HepG2 (cell line): ENCODE data around the gene LMCD1. TPM values are rescaled to one million over a fixed set of nuclear protein-coding genes. Genes with fewer than 3 reads are reported as not detected.

Source experiments
- ATAC-seq: fragments of 200-7000 bp; cut with Tn5 transposase; 3 replicates; pipeline ENCODE4 v1.9.1; 2020; ENCODE audit warnings: mild to moderate bottlenecking, moderate library complexity
- Bru-seq: library from RNA; stranded (reverse); fragments of 400-500 nt; gene quantifications from one replicate; lab custom pipeline; 2021; lab: Mats Ljungman, UMichigan
- BruChase-seq, 2 experiments: library from RNA; stranded (reverse); fragments of 400-500 nt; gene quantifications; one replicate each; lab custom pipeline; 2021; lab: Mats Ljungman, UMichigan
- BruUV-seq: library from RNA; stranded (reverse); fragments of 400-500 nt; replicated peaks from 2 replicates; lab custom pipeline; 2021; lab: Mats Ljungman, UMichigan
- CTCF ChIA-PET: fragments of 300-600 bp; formaldehyde crosslinking; extraction: SDS; loops from one replicate; lab custom pipeline; 2021; ENCODE audit warnings: low total read pairs, inconsistent platforms, low intra/inter-chr PET ratio; lab: Yijun Ruan, JAX
- POLR2A ChIA-PET: fragments of 350-600 bp; sonication (Branson Sonifier 250); formaldehyde crosslinking; loops from one replicate; lab custom pipeline; 2020; ENCODE audit warnings: antibody characterized with exemption, inconsistent platforms; lab: Yijun Ruan, JAX
- DNase-seq: peaks from one replicate; pipeline ENCODE4 v3.0.0-alpha.2; 2015; ENCODE audit warnings: low spot score
- FAIRE-seq: peaks from 3 replicates; lab custom pipeline; 2011; peaks lifted over from hg19 to GRCh38; lab: Jason Lieb, UNC
- H2AFZ ChIP-seq: one replicate; pipeline ENCODE4 v1.6.1; 2011; ENCODE audit warnings: low read length, inconsistent platforms
- H3K27ac ChIP-seq: fragments of 300-600 bp; 3 replicates; pipeline ENCODE4 v1.8.0; 2011; ENCODE audit warnings: mixed run types, mild to moderate bottlenecking, mixed read lengths, low read length, inconsistent platforms; ENCODE audit not compliant: insufficient read depth; ENCODE audit errors: extremely low read length
- H3K27me3 ChIP-seq, 2 experiments: fragments of 200-600 bp in 1 of 2; 2 replicates in 1 of 2; 3 replicates in 1 of 2; pipeline versions ENCODE4 v1.6.0 to v1.8.0; 2011; ENCODE audit warnings: low read length in 2 of 2, mild to moderate bottlenecking in 2 of 2, moderate library complexity in 2 of 2, inconsistent platforms in 1 of 2; ENCODE audit not compliant: insufficient read depth in 2 of 2, control insufficient read depth in 1 of 2
- H3K36me3 ChIP-seq, 2 experiments: fragments of 200-600 bp in 1 of 2; replicated peaks in 1 of 2; 2 replicates in 1 of 2; 3 replicates in 1 of 2; pipeline versions ENCODE4 v1.5.1 to v1.8.0; 2011; ENCODE audit warnings: low read length in 2 of 2, inconsistent platforms in 1 of 2; ENCODE audit not compliant: insufficient read depth in 2 of 2, control insufficient read depth in 1 of 2
- H3K4me1 ChIP-seq: 2 replicates; pipeline ENCODE4 v1.5.1; 2012; ENCODE audit warnings: low read length, inconsistent platforms; ENCODE audit not compliant: insufficient read depth
- H3K4me2 ChIP-seq: 2 replicates; pipeline ENCODE4 v1.6.0; 2011; ENCODE audit warnings: low read depth, low read length, inconsistent platforms
- H3K4me3 ChIP-seq, 3 experiments: fragments of 200-600 bp in 1 of 3; sonication (generic), shearing (Covaris generic) in 1 of 3; replicated peaks in 1 of 3; 2 replicates each; pipeline ENCODE4 v1.5.1; 2011 to 2016; ENCODE audit warnings: low read length in 3 of 3, inconsistent platforms in 2 of 3, low read depth in 2 of 3, mild to moderate bottlenecking in 2 of 3, control low read depth in 1 of 3, mixed read lengths in 1 of 3; ENCODE audit not compliant: insufficient read depth in 1 of 3
- H3K79me2 ChIP-seq: one replicate; pipeline ENCODE4 v1.6.1; 2011; ENCODE audit warnings: low read length, inconsistent platforms; ENCODE audit not compliant: insufficient read depth
- H3K9ac ChIP-seq: 2 replicates; pipeline ENCODE4 v1.6.0; 2011; ENCODE audit warnings: mild to moderate bottlenecking, low read depth, low read length, inconsistent platforms; ENCODE audit not compliant: insufficient read depth
- H3K9me3 ChIP-seq: 2 replicates; pipeline ENCODE4 v1.5.1; 2012; ENCODE audit warnings: mild to moderate bottlenecking, low read length
- H4K20me1 ChIP-seq: 2 replicates; pipeline ENCODE4 v1.6.0; 2011; ENCODE audit warnings: inconsistent platforms, mild to moderate bottlenecking, low read length, moderate library complexity; ENCODE audit not compliant: insufficient read depth
- BRCA1 ChIP-seq: sonication (generic); formaldehyde crosslinking; IDR thresholded peaks from 2 replicates; pipeline ENCODE4 v1.4.0; 2020; ENCODE audit warnings: missing genetic modification reagents
- JDP2 ChIP-seq: sonication (generic); formaldehyde crosslinking; IDR thresholded peaks from 2 replicates; pipeline ENCODE4 v1.8.1; 2022; ENCODE audit warnings: missing genetic modification reagents, borderline replicate concordance
- KDM2A ChIP-seq: sonication (generic); formaldehyde crosslinking; IDR thresholded peaks from 2 replicates; pipeline ENCODE4 v1.4.0; 2020; ENCODE audit warnings: low read depth, missing genetic modification reagents, borderline replicate concordance
- SIN3B ChIP-seq: fragments of 150-350 bp; IDR thresholded peaks from 2 replicates; pipeline ENCODE4 v1.6.1; 2014; ENCODE audit warnings: low read length
- SP2 ChIP-seq: sonication (generic); formaldehyde crosslinking; IDR thresholded peaks from 2 replicates; pipeline ENCODE4 v1.5.1; 2020; ENCODE audit warnings: mild to moderate bottlenecking, missing genetic modification reagents
- ZFP36 ChIP-seq: fragments of 150-350 bp; IDR thresholded peaks from 2 replicates; pipeline ENCODE4 v1.6.1; 2018; ENCODE audit warnings: borderline replicate concordance, low read length, low read depth; ENCODE audit not compliant: partially characterized antibody
- ZNF543 ChIP-seq: sonication (generic); formaldehyde crosslinking; IDR thresholded peaks from 2 replicates; pipeline ENCODE4 v1.4.0; 2020; ENCODE audit warnings: mild to moderate bottlenecking, missing genetic modification reagents
- ZNF577 ChIP-seq: sonication (generic); formaldehyde crosslinking; IDR thresholded peaks from 2 replicates; pipeline ENCODE4 v1.4.0; 2020; ENCODE audit warnings: mild to moderate bottlenecking, low read depth, missing genetic modification reagents, borderline replicate concordance
- ZNF780A ChIP-seq: sonication (generic); formaldehyde crosslinking; IDR thresholded peaks from 2 replicates; pipeline ENCODE4 v1.8.0; 2022; ENCODE audit warnings: mild to moderate bottlenecking, missing genetic modification reagents, moderate library complexity
- ZNF850 ChIP-seq: sonication (generic); formaldehyde crosslinking; conservative IDR thresholded peaks from 2 replicates; pipeline ENCODE4 v1.9.0; 2021; ENCODE audit warnings: mild to moderate bottlenecking, missing genetic modification reagents
- ZSCAN25 ChIP-seq: sonication (generic); formaldehyde crosslinking; IDR thresholded peaks from 2 replicates; pipeline ENCODE4 v1.8.0; 2022; ENCODE audit warnings: mild to moderate bottlenecking, missing genetic modification reagents
- WGBS: methylation state at CpG from one replicate; pipeline ENCODE4 v1.1.6; 2017; ENCODE audit warnings: low lambda C conversion rate; 5-methylcytosine and 5-hydroxymethylcytosine counted together
- in situ Hi-C: cut with HindIII; loops from 2 replicates; pipeline ENCODE4 v1.10.0; 2017; ENCODE audit warnings: low pct_unique_long_range_greater_than_20kb; ENCODE audit not compliant: extremely low pct_ligation_motif_present
- intact Hi-C: fragments of 100-400 bp; cut with micrococcal nuclease; formaldehyde crosslinking; loops from one replicate; pipeline ENCODE4 v1.10.0; 2022; ENCODE audit not compliant: unreplicated experiment
- long read RNA-seq, 2 experiments: library from RNA in 1 of 2; library from polyadenylated mRNA in 1 of 2; stranded (forward) in 1 of 2; unstranded in 1 of 2; transcript quantifications; one replicate each; pipeline ENCODE4 v2.0.0, GENCODE V29; 2019 to 2022
- polyA minus RNA-seq, 3 experiments: library from RNA; depleted of rRNA, polyadenylated mRNA; stranded (reverse); fragments of >200 nt; gene quantifications; 2 replicates each; pipeline ENCODE4 v1.2.3, GENCODE V29; 2011; ENCODE audit warnings: low replicate concordance in 1 of 3
- polyA plus RNA-seq, 8 experiments: library from polyadenylated mRNA; depleted of rRNA in 3 of 8; stranded (reverse) in 7 of 8; unstranded in 1 of 8; fragments of >200 nt; fragmentation: Illumina TruSeq in 4 of 8; extraction: Trizol in 4 of 8; gene quantifications; 2 replicates each; pipeline versions ENCODE4 v1.2.1 to v1.2.3, GENCODE V29; 2011 to 2016; ENCODE audit warnings: low read depth in 4 of 8, missing spikeins in 1 of 8, mixed read lengths in 1 of 8; ENCODE audit not compliant: insufficient read depth in 1 of 8
- total RNA-seq, 5 experiments: library from RNA; depleted of rRNA; stranded (reverse); fragments of >200 nt; fragmentation: Illumina TruSeq; extraction: Trizol; gene quantifications; 2 replicates each; pipeline ENCODE4 v1.2.3, GENCODE V29; 2016; ENCODE audit warnings: low read depth in 1 of 5
- TF ChIP-seq, protein P1 (sequence below): sonication (generic); formaldehyde crosslinking; IDR thresholded peaks from 2 replicates; pipeline ENCODE4 v1.4.0; 2020; ENCODE audit warnings: missing genetic modification reagents
- TF ChIP-seq, protein P2 (sequence below): sonication (generic); formaldehyde crosslinking; IDR thresholded peaks from 2 replicates; pipeline ENCODE4 v1.4.0; 2020; ENCODE audit warnings: missing genetic modification reagents

The LMCD1 gene, protein sequence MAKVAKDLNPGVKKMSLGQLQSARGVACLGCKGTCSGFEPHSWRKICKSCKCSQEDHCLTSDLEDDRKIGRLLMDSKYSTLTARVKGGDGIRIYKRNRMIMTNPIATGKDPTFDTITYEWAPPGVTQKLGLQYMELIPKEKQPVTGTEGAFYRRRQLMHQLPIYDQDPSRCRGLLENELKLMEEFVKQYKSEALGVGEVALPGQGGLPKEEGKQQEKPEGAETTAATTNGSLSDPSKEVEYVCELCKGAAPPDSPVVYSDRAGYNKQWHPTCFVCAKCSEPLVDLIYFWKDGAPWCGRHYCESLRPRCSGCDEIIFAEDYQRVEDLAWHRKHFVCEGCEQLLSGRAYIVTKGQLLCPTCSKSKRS
- total RNA-seq (2016; rRNA removed; fragmentation: Illumina TruSeq; extraction: Trizol) (6.1 and 6.2 TPM in 2 replicates), polyA plus RNA-seq (2011; rRNA removed) (6.1 and 7.1 TPM in 2 replicates), polyA minus RNA-seq (2011; rRNA and poly(A)+ RNA removed; ENCODE audit: low replicate concordance) (0.09 and 5.2 TPM in 2 replicates), Bru-seq, nascent RNA (percentile 64 among the genes with signal in this experiment), BruChase-seq, experiment 1, labeled RNA remaining after a 6-hour chase (percentile 50 among the genes with signal in this experiment), BruChase-seq, experiment 2, labeled RNA remaining after a 2-hour chase (percentile 49 among the genes with signal in this experiment)
- 1.7 and 2.4 TPM in 2 replicates for total RNA-seq (2016; cell fraction: cytosol; rRNA removed; fragmentation: Illumina TruSeq; extraction: Trizol; ENCODE audit: low read depth)
- 5.4 and 5.9 TPM in 2 replicates for total RNA-seq (2016; cell fraction: insoluble cytoplasmic fraction; rRNA removed; fragmentation: Illumina TruSeq; extraction: Trizol)
- total RNA-seq (2016; cell fraction: membrane; rRNA removed; fragmentation: Illumina TruSeq; extraction: Trizol): 4.3 and 4.7 TPM in 2 replicates
- total RNA-seq (2016; cell fraction: nucleus; rRNA removed; fragmentation: Illumina TruSeq; extraction: Trizol): 3.8 and 6.4 TPM in 2 replicates
- polyA plus RNA-seq (2011; cell fraction: cytosol; rRNA removed): 5.3 and 8.6 TPM in 2 replicates
- polyA plus RNA-seq (2011; cell fraction: nucleus; rRNA removed): 4.5 and 4.6 TPM in 2 replicates
- 8.2 and 10.5 TPM in 2 replicates for polyA plus RNA-seq (2012)
- 1.5 and 2.2 TPM in 2 replicates for polyA plus RNA-seq (2016; cell fraction: cytosol; fragmentation: Illumina TruSeq; extraction: Trizol; ENCODE audit: low read depth)
- polyA plus RNA-seq (2016; cell fraction: insoluble cytoplasmic fraction; fragmentation: Illumina TruSeq; extraction: Trizol; ENCODE audit: low read depth): 6.6 and 6.8 TPM in 2 replicates
- 3.0 and 3.5 TPM in 2 replicates for polyA plus RNA-seq (2016; cell fraction: membrane; fragmentation: Illumina TruSeq; extraction: Trizol; ENCODE audit: low read depth)
- polyA plus RNA-seq (2016; cell fraction: nucleus; fragmentation: Illumina TruSeq; extraction: Trizol; ENCODE audit: insufficient read depth, low read depth): 3.4 and 4.0 TPM in 2 replicates
- polyA minus RNA-seq (2011; cell fraction: cytosol; rRNA and poly(A)+ RNA removed): 3.3 and 4.0 TPM in 2 replicates
- polyA minus RNA-seq (2011; cell fraction: nucleus; rRNA and poly(A)+ RNA removed): 4.4 and 9.5 TPM in 2 replicates
- long read RNA-seq, experiment 1, full-length matches to known transcripts: 6 of 9 reads
- long read RNA-seq, experiment 1, partial matches to known transcripts: 1 of 9 reads
- long read RNA-seq, experiment 1, other reads (novel, unspliced or antisense): 2 of 9 reads
- long read RNA-seq, experiment 2, full-length matches to known transcripts: 23 of 29 reads
- long read RNA-seq, experiment 2, partial matches to known transcripts: 2 of 29 reads
- long read RNA-seq, experiment 2, other reads (novel, unspliced or antisense): 4 of 29 reads

DNA sequence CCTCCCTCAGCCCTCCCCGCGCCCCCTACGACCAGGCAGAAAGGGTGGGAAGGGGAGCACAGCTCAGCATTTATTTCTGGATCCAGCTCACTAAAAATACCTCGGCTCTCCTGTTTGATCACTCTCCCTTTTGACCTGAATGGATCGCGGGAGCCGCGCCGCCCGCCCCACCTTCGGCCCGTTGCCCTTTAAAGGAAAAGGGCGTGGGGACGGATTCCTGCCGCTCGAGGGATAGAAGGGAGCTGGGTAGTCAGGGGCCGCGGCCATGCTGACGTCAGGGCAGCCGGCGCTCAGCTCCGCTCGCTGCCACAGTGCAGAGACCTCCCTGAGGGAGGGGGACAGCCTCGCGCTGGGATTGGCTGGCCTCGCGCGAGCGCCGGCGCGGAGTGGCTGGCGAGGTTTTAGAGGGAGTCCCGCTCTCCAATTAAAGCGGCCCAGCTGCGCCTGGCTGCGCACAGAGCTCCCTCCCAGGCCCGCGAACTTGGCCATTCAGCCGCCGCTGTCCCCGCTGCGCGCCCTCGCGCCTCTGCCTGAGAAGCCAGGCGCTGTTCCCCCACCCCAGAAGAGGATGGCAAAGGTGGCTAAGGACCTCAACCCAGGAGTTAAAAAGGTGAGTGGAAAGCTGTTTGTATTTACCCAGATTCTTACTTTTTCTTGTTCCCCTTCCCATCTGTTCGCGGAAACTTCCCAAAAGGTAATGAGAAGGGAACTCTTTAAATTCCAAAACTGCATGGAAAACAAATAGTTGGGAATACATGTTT lies at the start of gene LMCD1:
Gene LMCD1 (plus strand): TSS at position 453 of the 761 bp plus-strand sequence. CDS start 116 bp downstream, at position 569.
- H3K27me3 ChIP-seq: no peaks in the 10 kb centered on the region
- WGBS: 9% methylated on average over 13 of the region's 49 CpGs
- no peak within 1 kb of the TSS for H2AFZ ChIP-seq
- in situ Hi-C loops: loop anchor here (5.0 kb wide), 1 partner anchor 59 kb away; no protein-coding TSS in a partner anchor
- FAIRE-seq: peak; percentile 82
- no peaks in the 10 kb centered on the region for H3K79me2 ChIP-seq
- ChIA-PET POLR2A (interaction anchor here (0.6 to 3.8 kb wide), 10 partner anchors 11 to 150 kb away, joined by 3 to 42 read pairs (median 7); no protein-coding TSS in a partner anchor), CTCF (no interaction called here)
- intact Hi-C loops: loop anchor here (1.0 to 10.0 kb wide), 3 partner anchors 14 to 103 kb away; no protein-coding TSS in a partner anchor
- no peaks in the 10 kb centered on the region for H3K9me3 ChIP-seq
- DNase-seq: peak; percentile 93
- H4K20me1 ChIP-seq: no peaks in the 10 kb centered on the region
- H3K9ac ChIP-seq: peak within 1 kb of the TSS; percentile 77
- peak within 1 kb of the TSS; percentile 29 to 61 (median 56) for H3K4me3 ChIP-seq
- peak within 1 kb of the TSS; percentile 79 for H3K4me2 ChIP-seq
- H3K36me3 ChIP-seq: no peaks in the 10 kb centered on the region
- BruUV-seq: no TSS peak
- H3K27ac ChIP-seq: peak within 1 kb of the TSS; percentile 72
- H3K4me1 ChIP-seq: peaks cover 71% of the 10 kb centered on the region
- ATAC-seq: peak; percentile 98
- TF ChIP-seq ZSCAN25 (CRISPR knock-in tag) (no peak; the same call in 1 of the 2 replicates), JDP2 (no peak; the same call in 1 of the 2 replicates), SP2 (peak; percentile 91), ZNF780A (CRISPR knock-in tag) (no peak), ZNF577 (CRISPR knock-in tag) (no peak), ZNF543 (no peak), BRCA1 (CRISPR knock-in tag) (peak; percentile 86; the same call in 1 of the 2 replicates), ZFP36 (no peak), KDM2A (CRISPR knock-in tag) (peak; percentile 82), ZNF850 (no peak), SIN3B (no peak)
- TF ChIP-seq, protein P1, sequence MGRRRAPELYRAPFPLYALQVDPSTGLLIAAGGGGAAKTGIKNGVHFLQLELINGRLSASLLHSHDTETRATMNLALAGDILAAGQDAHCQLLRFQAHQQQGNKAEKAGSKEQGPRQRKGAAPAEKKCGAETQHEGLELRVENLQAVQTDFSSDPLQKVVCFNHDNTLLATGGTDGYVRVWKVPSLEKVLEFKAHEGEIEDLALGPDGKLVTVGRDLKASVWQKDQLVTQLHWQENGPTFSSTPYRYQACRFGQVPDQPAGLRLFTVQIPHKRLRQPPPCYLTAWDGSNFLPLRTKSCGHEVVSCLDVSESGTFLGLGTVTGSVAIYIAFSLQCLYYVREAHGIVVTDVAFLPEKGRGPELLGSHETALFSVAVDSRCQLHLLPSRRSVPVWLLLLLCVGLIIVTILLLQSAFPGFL (CRISPR knock-in tag): no peak
- TF ChIP-seq, protein P2, sequence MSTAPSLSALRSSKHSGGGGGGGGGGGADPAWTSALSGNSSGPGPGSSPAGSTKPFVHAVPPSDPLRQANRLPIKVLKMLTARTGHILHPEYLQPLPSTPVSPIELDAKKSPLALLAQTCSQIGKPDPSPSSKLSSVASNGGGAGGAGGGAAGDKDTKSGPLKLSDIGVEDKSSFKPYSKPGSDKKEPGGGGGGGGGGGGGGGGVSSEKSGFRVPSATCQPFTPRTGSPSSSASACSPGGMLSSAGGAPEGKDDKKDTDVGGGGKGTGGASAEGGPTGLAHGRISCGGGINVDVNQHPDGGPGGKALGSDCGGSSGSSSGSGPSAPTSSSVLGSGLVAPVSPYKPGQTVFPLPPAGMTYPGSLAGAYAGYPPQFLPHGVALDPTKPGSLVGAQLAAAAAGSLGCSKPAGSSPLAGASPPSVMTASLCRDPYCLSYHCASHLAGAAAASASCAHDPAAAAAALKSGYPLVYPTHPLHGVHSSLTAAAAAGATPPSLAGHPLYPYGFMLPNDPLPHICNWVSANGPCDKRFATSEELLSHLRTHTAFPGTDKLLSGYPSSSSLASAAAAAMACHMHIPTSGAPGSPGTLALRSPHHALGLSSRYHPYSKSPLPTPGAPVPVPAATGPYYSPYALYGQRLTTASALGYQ: peak; percentile 89
